Mucosa of descending colon (tissue), 3 donors: ENCODE results near the gene SEC14L5. TPM values are rescaled to one million over a fixed set of nuclear protein-coding genes. Genes with fewer than 3 reads are reported as not detected.

Source experiments
- ATAC-seq: fragments of 200-7000 bp; cut with Tn5 transposase; one replicate; pipeline ENCODE4 v1.9.1; 2020; ENCODE audit warnings: mild to moderate bottlenecking, moderate library complexity
- DNase-seq, 3 donors: peaks; one replicate each; pipeline ENCODE4 v3.0.0-alpha.2; 2020
- H3K36me3 ChIP-seq: fragments of 200-600 bp; one replicate; pipeline ENCODE4 v1.8.0; 2021; ENCODE audit warnings: low read depth, mild to moderate bottlenecking
- H3K4me1 ChIP-seq: fragments of 200-600 bp; one replicate; pipeline ENCODE4 v1.8.0; 2021; ENCODE audit warnings: low read depth, mild to moderate bottlenecking
- H3K4me3 ChIP-seq: fragments of 200-600 bp; one replicate; pipeline ENCODE4 v1.8.0; 2021; ENCODE audit warnings: mild to moderate bottlenecking
- H3K9me3 ChIP-seq: fragments of 200-600 bp; one replicate; pipeline ENCODE4 v1.8.0; 2021; ENCODE audit warnings: mild to moderate bottlenecking
- intact Hi-C, 2 donors: fragments of 100-400 bp; cut with DNase I in 1 of 2; cut with micrococcal nuclease in 1 of 2; formaldehyde crosslinking; loops; one replicate each; pipeline versions ENCODE4 v1.11.0 to v1.11.1; 2022; cut with DNase I, micrococcal nuclease
- total RNA-seq, 3 donors: library from RNA; stranded (reverse); fragmentation: NEBNext Ultra II Directional in 2 of 3; extraction: Animal tissue kit (Norgen Biotek cat#: 25700) in 2 of 3; gene quantifications; one replicate each; pipeline versions ENCODE4 v1.2.1 to v1.2.4, GENCODE V29; 2021 to 2023
- TF ChIP-seq, protein P1 (sequence below): fragments of 200-600 bp; IDR thresholded peaks from one replicate; pipeline ENCODE4 v1.8.0; 2022; ENCODE audit warnings: antibody characterized with exemption, mild to moderate bottlenecking
- donor health status: DM: no; HTN: no; CAD: no; lungs with moderate emphysema.
- donor health status: DM: no; HTN: no; CAD: no.
- donor health status: DM: no; HTN: yes; CAD: no.

The SEC14L5 gene
- total RNA-seq, 3 donors from 2014 or later, result 1.3 to 1.6 (median 1.4) TPM

DNA sequence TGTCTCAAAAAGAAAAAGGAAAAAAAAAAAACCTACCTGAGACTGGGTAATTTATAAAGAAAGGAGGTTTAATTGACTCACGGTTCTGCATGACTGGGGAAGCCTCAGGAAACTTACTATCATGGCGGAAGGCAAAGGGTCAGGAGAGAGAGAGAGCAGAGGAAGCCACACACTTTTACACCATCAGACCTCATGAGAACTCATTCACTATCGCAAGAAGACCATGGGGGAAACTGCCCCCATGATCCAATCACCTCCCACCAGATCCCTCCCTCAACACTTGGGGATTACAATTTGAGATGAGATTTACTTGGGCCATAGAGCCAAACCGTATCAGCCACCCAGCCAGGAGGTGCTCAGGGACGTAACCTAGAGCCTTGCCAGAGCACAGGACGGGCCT lies 54.8 kb downstream of the SEC14L5 start:
- Histone ChIP-seq H3K36me3 (no peaks in the 10 kb centered on the region), H3K4me3 (no peak overlapping the region), H3K4me1 (no peaks in the 10 kb centered on the region), H3K9me3 (no peaks in the 10 kb centered on the region)
- TF ChIP-seq, protein P1, sequence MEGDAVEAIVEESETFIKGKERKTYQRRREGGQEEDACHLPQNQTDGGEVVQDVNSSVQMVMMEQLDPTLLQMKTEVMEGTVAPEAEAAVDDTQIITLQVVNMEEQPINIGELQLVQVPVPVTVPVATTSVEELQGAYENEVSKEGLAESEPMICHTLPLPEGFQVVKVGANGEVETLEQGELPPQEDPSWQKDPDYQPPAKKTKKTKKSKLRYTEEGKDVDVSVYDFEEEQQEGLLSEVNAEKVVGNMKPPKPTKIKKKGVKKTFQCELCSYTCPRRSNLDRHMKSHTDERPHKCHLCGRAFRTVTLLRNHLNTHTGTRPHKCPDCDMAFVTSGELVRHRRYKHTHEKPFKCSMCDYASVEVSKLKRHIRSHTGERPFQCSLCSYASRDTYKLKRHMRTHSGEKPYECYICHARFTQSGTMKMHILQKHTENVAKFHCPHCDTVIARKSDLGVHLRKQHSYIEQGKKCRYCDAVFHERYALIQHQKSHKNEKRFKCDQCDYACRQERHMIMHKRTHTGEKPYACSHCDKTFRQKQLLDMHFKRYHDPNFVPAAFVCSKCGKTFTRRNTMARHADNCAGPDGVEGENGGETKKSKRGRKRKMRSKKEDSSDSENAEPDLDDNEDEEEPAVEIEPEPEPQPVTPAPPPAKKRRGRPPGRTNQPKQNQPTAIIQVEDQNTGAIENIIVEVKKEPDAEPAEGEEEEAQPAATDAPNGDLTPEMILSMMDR, result no peak
- ATAC-seq (no peak), DNase-seq (no peak)
- intact Hi-C loops, result no loop called here

GRCh38 chr16:5015351-5015750 lies 57.2 kb downstream of the SEC14L5 start:
- no peak overlapping the region for H3K4me3 ChIP-seq
- H3K4me1 ChIP-seq, result no peaks in the 10 kb centered on the region
- TF ChIP-seq, protein P1, result no peak
- intact Hi-C loops, result no loop called here
- DNase-seq (no peak), ATAC-seq (no peak)
- no peaks in the 10 kb centered on the region for H3K36me3 ChIP-seq
- H3K9me3 ChIP-seq, result no peaks in the 10 kb centered on the region

DNA sequence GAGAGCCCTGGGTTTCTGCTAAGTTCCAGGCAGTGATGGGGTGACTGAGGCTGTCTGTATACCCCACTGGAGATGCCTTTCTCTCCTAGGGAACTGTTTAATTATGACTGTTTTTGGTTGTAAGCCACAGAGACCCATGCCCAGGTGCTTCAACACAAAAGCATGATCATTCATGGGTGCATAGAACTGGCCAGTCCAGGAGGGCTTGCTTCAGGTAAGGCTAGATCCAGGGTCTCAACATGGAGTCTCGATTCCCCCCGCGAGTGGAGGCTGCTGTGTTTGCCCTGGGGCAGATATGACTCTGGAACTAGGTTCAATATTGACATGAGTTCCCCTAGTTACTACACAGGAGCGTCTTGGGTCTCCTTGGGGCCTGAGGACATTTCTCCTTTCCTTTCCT lies 57.8 kb downstream of the SEC14L5 start:
- intact Hi-C loops, result no loop called here
- Histone ChIP-seq H3K4me3 (no peak overlapping the region), H3K9me3 (no peaks in the 10 kb centered on the region), H3K4me1 (no peaks in the 10 kb centered on the region), H3K36me3 (no peaks in the 10 kb centered on the region)
- ATAC-seq (no peak), DNase-seq (no peak)
- TF ChIP-seq, protein P1, result no peak

- ATAC-seq, result no peak
- H3K4me1 ChIP-seq, result no peaks in the 10 kb centered on the region
Measured at GRCh38 chr16:5016967-5017677, 59.0 kb downstream of the SEC14L5 start.

GRCh38 chr16:5017678-5017969 lies 59.5 kb downstream of the SEC14L5 start:
- TF ChIP-seq, protein P1, result no peak
- H3K4me3 ChIP-seq, result no peak overlapping the region
- DNase-seq, result no peak
- no peaks in the 10 kb centered on the region for H3K36me3 ChIP-seq
- H3K9me3 ChIP-seq, result no peaks in the 10 kb centered on the region
- no peak for ATAC-seq
- intact Hi-C loops, result no loop called here
- no peaks in the 10 kb centered on the region for H3K4me1 ChIP-seq

More at GRCh38 chr16:5016967-5017677, 59.0 kb downstream of the SEC14L5 start:
- TF ChIP-seq, protein P1, result no peak
- no peak for DNase-seq
- Histone ChIP-seq H3K4me3 (no peak overlapping the region), H3K9me3 (no peaks in the 10 kb centered on the region), H3K36me3 (no peaks in the 10 kb centered on the region)
- intact Hi-C loops, result no loop called here

DNA sequence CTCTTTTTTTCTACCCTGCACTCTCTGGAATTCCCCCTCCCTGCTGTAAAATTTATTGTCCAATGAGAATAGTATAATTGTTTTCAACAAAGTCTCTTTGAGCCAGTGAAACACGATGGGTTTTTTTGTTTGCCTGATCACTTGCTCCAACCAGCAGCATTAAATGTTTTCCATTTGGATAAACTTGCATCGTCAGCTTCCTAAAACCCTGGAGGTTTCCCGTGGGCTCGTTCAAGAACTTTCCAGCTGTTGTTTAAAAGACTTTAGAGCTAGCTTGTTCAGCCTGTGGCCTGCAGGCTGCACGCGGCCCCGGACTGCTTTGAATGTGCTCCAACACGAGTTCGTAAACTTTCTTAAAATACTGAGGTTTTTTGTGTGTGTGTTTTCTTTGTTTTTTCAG lies 60.7 kb downstream of the SEC14L5 start:
- Histone ChIP-seq H3K36me3 (no peaks in the 10 kb centered on the region), H3K4me3 (no peak overlapping the region), H3K9me3 (no peaks in the 10 kb centered on the region), H3K4me1 (no peaks in the 10 kb centered on the region)
- DNase-seq, result no peak
- no peak for ATAC-seq
- TF ChIP-seq, protein P1, result no peak
- intact Hi-C loops, result no loop called here
